Neural cell (in vitro differentiated cells): ENCODE data around the gene AKR7A3.

ENCODE experiments used
- EP300 ChIP-seq: fragments of 450-650 bp; conservative IDR thresholded peaks from 2 replicates; pipeline ENCODE4 v1.6.1; 2014; ENCODE audit warnings: antibody characterized with exemption, mild to moderate bottlenecking, moderate library complexity; ENCODE audit not compliant: poor library complexity, severe bottlenecking
- EZH2 ChIP-seq: fragments of 200-600, 300-800 bp; shearing (Covaris generic), sonication (generic); IDR thresholded peaks from 2 replicates; pipeline ENCODE4 v1.6.1; 2014; ENCODE audit warnings: antibody characterized with exemption, low read length, borderline replicate concordance, mild to moderate bottlenecking; ENCODE audit not compliant: insufficient read depth, poor library complexity, severe bottlenecking
- MXI1 ChIP-seq: fragments of 450-650 bp; conservative IDR thresholded peaks from 2 replicates; pipeline ENCODE4 v1.6.1; 2014; ENCODE audit warnings: antibody characterized with exemption, mild to moderate bottlenecking; ENCODE audit not compliant: poor library complexity, severe bottlenecking
- POLR2AphosphoS5 ChIP-seq: IDR thresholded peaks from 2 replicates; pipeline ENCODE4 v1.6.1; 2012
- REST ChIP-seq: IDR thresholded peaks from 2 replicates; pipeline ENCODE4 v1.6.1; 2012; ENCODE audit warnings: borderline replicate concordance
- SMC3 ChIP-seq: fragments of 450-650 bp; conservative IDR thresholded peaks from 2 replicates; pipeline ENCODE4 v1.6.1; 2014; ENCODE audit warnings: antibody characterized with exemption, mild to moderate bottlenecking, moderate library complexity; ENCODE audit not compliant: poor library complexity
- TAF1 ChIP-seq: IDR thresholded peaks from 2 replicates; pipeline ENCODE4 v1.6.1; 2012; ENCODE audit warnings: low read depth
- TF ChIP-seq, protein P1 (sequence below): fragments of 450-650 bp; IDR thresholded peaks from 2 replicates; pipeline ENCODE4 v1.5.1; 2014; ENCODE audit warnings: antibody characterized with exemption, mild to moderate bottlenecking, moderate library complexity; ENCODE audit not compliant: poor library complexity, severe bottlenecking

GRCh38 chr1:19294638-19295037 is 6.1 kb upstream of the AKR7A3 start:
- TF ChIP-seq, protein P1, sequence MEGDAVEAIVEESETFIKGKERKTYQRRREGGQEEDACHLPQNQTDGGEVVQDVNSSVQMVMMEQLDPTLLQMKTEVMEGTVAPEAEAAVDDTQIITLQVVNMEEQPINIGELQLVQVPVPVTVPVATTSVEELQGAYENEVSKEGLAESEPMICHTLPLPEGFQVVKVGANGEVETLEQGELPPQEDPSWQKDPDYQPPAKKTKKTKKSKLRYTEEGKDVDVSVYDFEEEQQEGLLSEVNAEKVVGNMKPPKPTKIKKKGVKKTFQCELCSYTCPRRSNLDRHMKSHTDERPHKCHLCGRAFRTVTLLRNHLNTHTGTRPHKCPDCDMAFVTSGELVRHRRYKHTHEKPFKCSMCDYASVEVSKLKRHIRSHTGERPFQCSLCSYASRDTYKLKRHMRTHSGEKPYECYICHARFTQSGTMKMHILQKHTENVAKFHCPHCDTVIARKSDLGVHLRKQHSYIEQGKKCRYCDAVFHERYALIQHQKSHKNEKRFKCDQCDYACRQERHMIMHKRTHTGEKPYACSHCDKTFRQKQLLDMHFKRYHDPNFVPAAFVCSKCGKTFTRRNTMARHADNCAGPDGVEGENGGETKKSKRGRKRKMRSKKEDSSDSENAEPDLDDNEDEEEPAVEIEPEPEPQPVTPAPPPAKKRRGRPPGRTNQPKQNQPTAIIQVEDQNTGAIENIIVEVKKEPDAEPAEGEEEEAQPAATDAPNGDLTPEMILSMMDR, result no peak
- TF ChIP-seq EP300 (no peak), EZH2 (no peak), POLR2AphosphoS5 (no peak), MXI1 (no peak), SMC3 (no peak), REST (no peak), TAF1 (no peak)
